Natural killer cell treated with Interleukin-12 subunit alpha and Interleukin-12 subunit beta and Interleukin-15 and Interleukin-18, amount 100 ng/mL, for 72 hours (primary cell): ENCODE results near the gene ATP9A. TPM values are rescaled to one million over a fixed set of nuclear protein-coding genes. Genes with fewer than 3 reads are reported as not detected.
"Not testable (repeated sequence)": the region's sequence is repeated elsewhere in the genome, so short reads cannot be mapped to it uniquely, and the experiment has no call there.

Source experiments
- ATAC-seq, 2 donors: fragments of 150-1000 bp; cut with Tn5 transposase in 1 of 2; sonication (Bioruptor Pico), chemical (Tn5 transposase) in 1 of 2; 2 replicates each; pipeline ENCODE4 v1.10.0; 2021
- DNase-seq: peaks from one replicate; pipeline ENCODE4 v3.0.0; 2022; ENCODE audit warnings: low spot score
- H3K27ac Mint-ChIP-seq, 2 donors: 1 replicate in 1 of 2; 2 replicates in 1 of 2; pipeline ENCODE4 v1.8.0; 2022; ENCODE audit warnings: mixed read lengths in 2 of 2, mild to moderate bottlenecking in 1 of 2, moderate library complexity in 1 of 2
- H3K27me3 Mint-ChIP-seq, 2 donors: 1 replicate in 1 of 2; 2 replicates in 1 of 2; pipeline ENCODE4 v1.8.0; 2022; ENCODE audit warnings: mixed read lengths in 2 of 2
- H3K36me3 Mint-ChIP-seq: one replicate; pipeline ENCODE4 v1.8.0; 2022; ENCODE audit warnings: mixed read lengths
- H3K4me1 Mint-ChIP-seq, 2 donors: 1 replicate in 1 of 2; 2 replicates in 1 of 2; pipeline ENCODE4 v1.8.0; 2022; ENCODE audit warnings: low read depth in 2 of 2, mixed read lengths in 2 of 2, mild to moderate bottlenecking in 1 of 2
- H3K4me3 Mint-ChIP-seq: one replicate; pipeline ENCODE4 v1.8.0; 2022; ENCODE audit warnings: mixed read lengths
- H3K9me3 Mint-ChIP-seq: 2 replicates; pipeline ENCODE4 v1.8.0; 2022; ENCODE audit warnings: mixed read lengths
- total RNA-seq, 2 donors: library from RNA; stranded (reverse); gene quantifications; one replicate each; pipeline ENCODE4 v1.2.3, GENCODE V29; 2022

ATP9A gene
- total RNA-seq, 2 donors from 2014 or later, result 1.4 to 18.9 TPM

DNA sequence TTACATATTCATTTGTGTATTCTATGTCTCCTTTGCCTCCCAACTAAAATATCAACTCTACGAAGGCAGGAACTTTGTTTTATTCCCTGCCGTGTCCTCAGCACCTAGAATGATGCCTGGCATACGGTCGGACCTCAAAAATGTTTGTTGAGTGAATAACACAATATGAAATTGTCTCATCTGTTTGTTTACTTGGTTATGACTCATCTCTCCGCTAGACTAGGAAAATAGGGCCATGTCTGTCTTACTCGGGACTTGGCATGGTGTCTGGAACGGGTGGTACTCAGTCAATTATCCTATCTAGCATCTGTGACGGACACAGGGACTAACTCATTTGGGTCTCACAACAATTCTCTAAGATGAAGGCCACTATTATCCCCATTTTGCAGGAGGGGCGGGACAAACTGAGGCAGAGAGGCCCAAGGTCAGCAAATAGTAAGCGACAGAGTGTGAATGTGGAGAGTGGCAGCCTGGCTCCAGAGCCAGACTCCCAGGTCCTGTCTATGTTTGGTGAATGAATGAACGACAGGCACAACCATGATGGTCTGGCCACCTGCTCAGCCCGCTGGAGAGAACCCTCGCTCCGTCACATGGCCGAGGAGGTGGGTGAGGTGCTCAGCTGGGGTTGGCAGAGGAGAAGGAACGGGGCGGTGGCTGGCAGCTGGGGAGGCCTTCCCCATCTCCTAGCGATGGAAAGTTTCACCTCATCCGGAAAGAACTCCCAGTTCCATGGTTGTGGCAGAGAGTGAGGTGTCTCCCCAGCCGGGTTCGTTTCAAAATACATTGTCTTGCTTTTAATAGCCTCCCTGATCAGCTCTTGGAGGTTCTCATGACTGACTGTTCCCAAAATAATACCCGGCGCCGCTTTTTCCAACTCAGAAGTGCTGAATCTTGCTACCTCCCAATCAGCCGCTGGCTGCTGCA lies 198.1 kb downstream of the ATP9A start:
- H3K27me3 Mint-ChIP-seq, result peaks cover 4 to 13% of the 10 kb centered on the region in 2 donors
- peak overlapping the region in 1 of 2 donors; percentile 12 for H3K27ac Mint-ChIP-seq
- peaks cover 5% of the 10 kb centered on the region for H3K36me3 Mint-ChIP-seq
- H3K4me1 Mint-ChIP-seq, result peaks cover 0 to 2% of the 10 kb centered on the region in 2 donors
- no peak overlapping the region for H3K4me3 Mint-ChIP-seq
- ATAC-seq (no peak), DNase-seq (no peak)
- H3K9me3 Mint-ChIP-seq, result peaks cover 3% of the 10 kb centered on the region

DNA sequence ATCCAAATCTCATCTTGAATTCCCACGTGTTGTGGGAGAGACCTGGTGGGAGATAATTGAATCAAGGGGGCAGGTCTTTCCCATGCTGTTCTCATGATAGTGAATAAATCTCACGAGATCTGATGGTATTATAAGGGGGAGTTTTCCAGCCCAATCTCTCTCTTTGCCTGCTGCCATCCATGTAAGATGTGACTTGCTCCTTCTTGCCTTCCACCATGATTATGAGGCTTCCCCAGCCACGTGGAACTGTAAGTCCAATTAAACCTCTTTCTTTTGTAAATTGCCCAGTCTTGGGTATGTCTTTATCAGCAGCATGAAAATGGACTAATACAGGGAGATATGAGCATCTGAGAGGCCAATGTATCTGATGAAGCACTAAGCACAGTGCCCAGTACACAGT lies 199.7 kb downstream of the ATP9A start:
- peaks cover 5 to 13% of the 10 kb centered on the region in 2 donors for H3K27me3 Mint-ChIP-seq
- not testable (repeated sequence) for DNase-seq, ATAC-seq, H3K4me3 Mint-ChIP-seq, H3K36me3 Mint-ChIP-seq, H3K9me3 Mint-ChIP-seq, H3K4me1 Mint-ChIP-seq
- peak overlapping the region in 1 of 2 donors; percentile 30 for H3K27ac Mint-ChIP-seq

DNA sequence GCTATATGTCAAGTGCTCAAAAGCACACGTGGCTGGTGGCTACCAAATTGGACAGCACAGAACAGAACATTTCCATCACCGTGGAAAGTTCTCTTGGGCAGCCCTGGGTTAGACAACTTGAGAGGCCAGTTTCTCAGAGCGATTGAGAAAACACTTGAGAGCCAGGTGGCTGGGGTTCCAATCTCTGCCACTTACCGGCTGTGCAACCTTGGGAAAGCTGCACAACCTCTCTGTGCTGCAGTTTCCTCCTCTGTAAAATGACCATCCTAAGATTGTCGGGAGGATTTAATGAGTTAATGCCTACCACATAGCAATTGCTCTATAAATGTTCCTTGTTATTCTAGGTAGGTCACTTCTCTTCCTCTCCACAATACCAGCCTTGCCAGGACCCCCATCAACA lies 200.6 kb downstream of the ATP9A start:
- Mint-ChIP-seq H3K27ac (no peak overlapping the region), H3K27me3 (peaks cover 11 to 13% of the 10 kb centered on the region in 2 donors), H3K4me3 (no peak overlapping the region), H3K36me3 (no peaks in the 10 kb centered on the region), H3K9me3 (no peaks in the 10 kb centered on the region), H3K4me1 (peaks cover 7 to 12% of the 10 kb centered on the region in 2 donors)
- ATAC-seq, result no peak
- DNase-seq, result no peak

DNA sequence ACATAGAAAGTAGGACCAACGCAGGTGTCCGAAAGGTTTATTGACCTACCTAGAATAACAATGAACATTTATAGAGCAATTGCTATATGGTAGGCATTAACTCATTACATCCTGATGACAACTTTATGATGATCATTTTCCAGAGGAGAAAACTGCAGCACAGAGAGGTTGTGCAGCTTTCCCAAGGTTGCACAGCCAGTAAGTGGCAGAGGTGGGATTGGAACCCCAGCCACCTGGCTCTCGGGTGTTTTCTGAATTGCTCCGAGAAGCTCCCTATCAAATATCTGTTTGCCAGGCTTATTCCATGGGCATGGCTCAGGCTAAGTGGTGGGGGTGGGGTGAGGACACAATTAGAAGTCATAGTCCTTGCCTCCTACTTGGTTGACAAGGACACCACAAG lies 201.6 kb downstream of the ATP9A start:
- Mint-ChIP-seq H3K9me3 (no peaks in the 10 kb centered on the region), H3K27ac (no peak overlapping the region), H3K4me3 (no peak overlapping the region), H3K4me1 (peaks cover 10 to 15% of the 10 kb centered on the region in 2 donors), H3K36me3 (no peaks in the 10 kb centered on the region), H3K27me3 (peaks cover 14 to 17% of the 10 kb centered on the region in 2 donors)
- DNase-seq, result no peak
- no peak for ATAC-seq

DNA sequence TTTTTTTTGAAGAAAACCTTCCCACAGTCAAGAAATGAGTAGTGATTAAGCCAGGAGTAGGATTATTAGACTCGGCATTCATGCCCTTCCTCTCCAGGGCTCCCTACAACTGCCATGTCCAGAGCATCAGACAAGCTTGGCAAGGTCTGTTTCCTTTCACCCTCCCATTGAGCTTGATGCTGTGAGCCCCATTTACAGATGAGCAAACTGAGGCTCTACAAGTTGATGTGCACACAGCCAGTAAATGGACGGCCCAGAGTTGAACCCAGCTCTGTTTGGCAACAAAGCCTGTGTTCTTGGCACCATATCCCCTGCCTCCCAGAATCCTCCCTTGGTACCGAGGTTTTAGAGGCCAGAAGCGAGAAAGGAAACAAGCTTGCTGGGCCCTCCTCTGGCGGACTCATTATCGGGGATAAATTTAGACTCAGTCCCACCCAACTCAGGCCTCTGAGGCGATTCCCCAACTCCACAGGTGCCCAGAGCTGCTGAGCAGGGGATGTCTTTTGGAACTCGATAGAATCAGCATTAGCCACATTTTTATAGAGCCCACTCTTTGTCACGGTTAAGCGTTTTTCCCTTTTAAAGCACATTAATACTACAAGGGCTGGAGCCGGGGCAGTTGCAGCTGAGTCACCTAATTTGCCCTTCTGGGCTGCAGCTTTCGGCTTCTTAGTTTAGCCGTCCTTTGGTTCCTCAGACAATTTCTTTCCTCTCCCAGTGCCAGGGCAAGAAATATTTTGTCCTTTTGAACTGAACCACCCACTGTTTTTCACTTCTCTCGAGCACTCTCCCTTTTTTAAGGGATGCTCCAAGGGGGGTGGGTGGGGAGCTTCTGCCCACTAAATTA lies 202.7 kb downstream of the ATP9A start:
- H3K9me3 Mint-ChIP-seq, result no peaks in the 10 kb centered on the region
- peaks cover 24 to 28% of the 10 kb centered on the region in 2 donors for H3K27me3 Mint-ChIP-seq
- DNase-seq (no peak), ATAC-seq (no peak)
- no peak overlapping the region for H3K27ac Mint-ChIP-seq
- peaks cover 18 to 23% of the 10 kb centered on the region in 2 donors for H3K4me1 Mint-ChIP-seq
- no peaks in the 10 kb centered on the region for H3K36me3 Mint-ChIP-seq
- no peak overlapping the region for H3K4me3 Mint-ChIP-seq

- Mint-ChIP-seq H3K4me3 (peak overlapping the region; percentile 61), H3K27ac (no peak overlapping the region), H3K27me3 (peaks cover 36 to 38% of the 10 kb centered on the region in 2 donors), H3K9me3 (no peaks in the 10 kb centered on the region), H3K4me1 (peaks cover 18 to 26% of the 10 kb centered on the region in 2 donors), H3K36me3 (no peaks in the 10 kb centered on the region)
- peak in 1 of 2 donors; percentile 26 for ATAC-seq
- no peak for DNase-seq
Observed at GRCh38 chr20:51563486-51564332, 204.5 kb downstream of the ATP9A start.

DNA sequence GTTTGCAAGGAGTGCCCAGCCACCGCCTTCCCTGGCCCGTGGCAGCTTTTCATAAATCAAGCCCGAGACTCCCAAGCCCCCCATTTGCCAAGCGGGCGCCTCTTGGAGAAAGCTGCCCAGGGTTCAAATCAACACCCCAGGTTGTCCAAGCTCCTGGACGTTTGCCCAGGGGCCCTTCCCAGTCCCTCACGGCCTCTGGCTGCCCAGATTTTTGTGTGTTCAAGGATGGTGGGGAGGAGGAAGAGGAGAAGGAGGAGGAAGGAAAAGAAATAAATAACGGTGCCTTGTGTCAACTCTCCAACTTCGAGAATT lies 205.1 kb downstream of the ATP9A start:
- peaks cover 18 to 26% of the 10 kb centered on the region in 2 donors for H3K4me1 Mint-ChIP-seq
- peaks cover 32 to 34% of the 10 kb centered on the region in 2 donors for H3K27me3 Mint-ChIP-seq
- DNase-seq (no peak), ATAC-seq (no peak)
- no peaks in the 10 kb centered on the region for H3K36me3 Mint-ChIP-seq
- no peak overlapping the region for H3K27ac Mint-ChIP-seq
- peak overlapping the region; percentile 61 for H3K4me3 Mint-ChIP-seq
- no peaks in the 10 kb centered on the region for H3K9me3 Mint-ChIP-seq

DNA sequence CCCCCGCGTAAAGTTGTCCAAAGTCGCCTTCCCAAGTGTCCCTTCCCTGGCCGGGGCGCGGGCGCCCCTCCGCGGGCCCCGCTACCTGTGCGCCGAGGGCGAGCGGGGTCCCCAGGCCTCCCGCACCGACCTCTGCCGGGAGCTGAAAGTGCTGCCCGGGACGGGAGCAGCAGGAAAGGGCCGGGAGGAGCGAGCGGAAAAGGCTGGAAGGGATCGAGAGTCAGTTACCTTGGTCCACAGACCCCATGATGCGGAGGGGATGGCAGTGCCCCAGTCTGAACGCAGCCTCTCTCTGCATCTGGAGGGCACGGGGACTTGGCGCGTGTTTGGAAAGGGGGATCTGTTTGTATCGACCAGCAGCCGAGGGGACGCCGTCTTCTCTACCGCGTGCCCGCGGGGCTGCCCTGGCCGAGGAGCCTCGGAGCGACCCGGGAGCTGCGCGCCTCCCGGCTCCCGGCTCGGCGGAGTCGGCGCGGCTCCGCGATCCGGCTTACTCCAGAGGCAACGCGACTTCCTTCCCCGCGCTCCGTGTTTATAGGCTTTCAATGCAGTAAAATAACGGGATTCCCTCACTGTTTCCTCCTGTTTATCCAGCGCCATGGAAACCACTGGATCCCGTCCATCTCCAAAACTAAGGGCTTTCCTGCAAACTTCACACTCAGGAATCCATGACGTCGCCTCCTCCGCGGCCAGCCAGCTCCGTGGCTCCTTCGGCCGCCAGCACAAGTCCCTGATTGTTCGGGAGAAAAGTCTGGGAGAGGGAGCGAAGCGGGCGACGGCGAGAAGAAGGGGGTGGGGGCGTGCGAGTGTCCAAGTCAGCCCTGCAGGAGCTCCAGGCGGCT lies 205.6 kb downstream of the ATP9A start:
- Mint-ChIP-seq H3K4me1 (peaks cover 18 to 23% of the 10 kb centered on the region in 2 donors), H3K27ac (no peak overlapping the region), H3K9me3 (no peaks in the 10 kb centered on the region), H3K27me3 (peaks cover 27 to 32% of the 10 kb centered on the region in 2 donors), H3K36me3 (no peaks in the 10 kb centered on the region), H3K4me3 (peak overlapping the region; percentile 61)
- no peak for DNase-seq
- peak; percentile 43 to 66 for ATAC-seq

- no peak for DNase-seq
- Mint-ChIP-seq H3K4me3 (peak overlapping the region; percentile 61), H3K27me3 (peaks cover 27 to 32% of the 10 kb centered on the region in 2 donors), H3K36me3 (no peaks in the 10 kb centered on the region), H3K4me1 (peaks cover 18 to 23% of the 10 kb centered on the region in 2 donors), H3K27ac (peak overlapping the region in 1 of 2 donors; percentile 81), H3K9me3 (no peaks in the 10 kb centered on the region)
- ATAC-seq, result no peak
Observed at GRCh38 chr20:51562027-51562331, 206.2 kb downstream of the ATP9A start.

GRCh38 chr20:51560550-51561307 lies 207.5 kb downstream of the ATP9A start:
- H3K4me3 Mint-ChIP-seq, result peak overlapping the region; percentile 61
- ATAC-seq, result no peak
- no peaks in the 10 kb centered on the region for H3K36me3 Mint-ChIP-seq
- no peak for DNase-seq
- peaks cover 27 to 32% of the 10 kb centered on the region in 2 donors for H3K27me3 Mint-ChIP-seq
- H3K9me3 Mint-ChIP-seq, result no peaks in the 10 kb centered on the region
- H3K4me1 Mint-ChIP-seq, result peaks cover 20 to 30% of the 10 kb centered on the region in 2 donors
- peak overlapping the region in 1 of 2 donors; percentile 81 for H3K27ac Mint-ChIP-seq

DNA sequence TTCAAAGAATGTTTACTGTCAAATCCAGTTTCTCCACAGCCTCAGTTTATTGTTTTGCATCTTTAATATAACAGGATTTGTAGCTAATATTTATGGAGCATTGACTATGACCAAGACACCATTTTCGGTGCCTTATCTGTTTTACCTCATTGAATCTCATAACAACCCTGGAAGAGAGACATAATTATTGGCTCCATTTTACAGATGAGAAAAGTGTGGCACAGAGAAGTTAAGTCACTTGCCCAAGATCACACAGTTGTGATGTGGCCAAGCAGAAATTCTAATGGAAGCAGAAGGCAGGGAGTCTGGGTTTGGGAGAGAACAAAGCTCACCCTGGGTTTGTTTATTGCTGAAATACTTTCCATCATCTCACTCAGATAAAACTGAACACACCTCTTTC lies 208.1 kb downstream of the ATP9A start:
- DNase-seq (no peak), ATAC-seq (no peak)
- H3K36me3 Mint-ChIP-seq, result no peaks in the 10 kb centered on the region
- H3K27ac Mint-ChIP-seq, result peak overlapping the region in 1 of 2 donors; percentile 14
- H3K4me1 Mint-ChIP-seq, result peaks cover 26 to 33% of the 10 kb centered on the region in 2 donors
- no peaks in the 10 kb centered on the region for H3K9me3 Mint-ChIP-seq
- H3K4me3 Mint-ChIP-seq, result no peak overlapping the region
- peaks cover 27 to 32% of the 10 kb centered on the region in 2 donors for H3K27me3 Mint-ChIP-seq

DNA sequence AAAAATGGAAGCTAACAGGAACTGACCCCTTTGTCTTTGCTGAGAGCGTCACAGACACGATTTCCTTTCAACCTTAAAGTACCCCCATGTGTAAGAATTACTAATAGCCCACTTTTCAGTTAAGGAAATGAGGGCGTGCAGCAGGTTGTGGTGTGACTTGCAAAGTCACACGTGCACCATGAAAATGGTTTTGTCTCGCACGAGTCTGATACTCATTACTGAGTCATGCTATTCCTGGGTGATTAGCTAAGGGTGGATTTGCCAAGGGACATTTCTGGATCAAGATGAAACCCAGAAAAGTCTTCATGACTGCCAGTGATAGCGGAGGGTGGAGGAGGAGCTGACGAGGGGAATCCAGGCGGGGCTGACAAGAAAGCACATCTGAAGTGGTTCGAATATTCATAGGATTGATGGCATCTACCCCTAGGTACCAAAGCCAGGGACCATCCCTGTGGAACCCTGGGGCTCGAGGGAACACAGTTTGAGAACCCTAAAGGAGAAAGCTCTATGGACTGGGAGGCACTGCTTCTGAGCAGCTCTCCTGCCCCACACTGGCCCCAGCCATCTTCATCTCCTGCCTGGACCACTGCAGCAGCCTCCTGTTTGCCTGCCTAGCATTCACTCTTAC lies 213.5 kb downstream of the ATP9A start:
- ATAC-seq, result peak; percentile 65 to 88
- peak; percentile 66 for DNase-seq
- H3K4me1 Mint-ChIP-seq, result peaks cover 21 to 23% of the 10 kb centered on the region in 2 donors
- no peaks in the 10 kb centered on the region for H3K36me3 Mint-ChIP-seq
- peak overlapping the region; percentile 6 for H3K4me3 Mint-ChIP-seq
- H3K27ac Mint-ChIP-seq, result peak overlapping the region; percentile 40 to 47
- H3K27me3 Mint-ChIP-seq, result peaks cover 4% of the 10 kb centered on the region in 2 donors
- no peaks in the 10 kb centered on the region for H3K9me3 Mint-ChIP-seq
